Airway epithelial cell (primary cell): ENCODE data around the gene CHMP4B. TPM values are rescaled to one million over a fixed set of nuclear protein-coding genes. Genes with fewer than 3 reads are reported as not detected.

ENCODE experiments used
- total RNA-seq: library from RNA; depleted of rRNA; stranded (reverse); fragments of >200 nt; gene quantifications from 2 replicates; pipeline ENCODE4 v1.2.3, GENCODE V29; 2015

Gene CHMP4B, protein sequence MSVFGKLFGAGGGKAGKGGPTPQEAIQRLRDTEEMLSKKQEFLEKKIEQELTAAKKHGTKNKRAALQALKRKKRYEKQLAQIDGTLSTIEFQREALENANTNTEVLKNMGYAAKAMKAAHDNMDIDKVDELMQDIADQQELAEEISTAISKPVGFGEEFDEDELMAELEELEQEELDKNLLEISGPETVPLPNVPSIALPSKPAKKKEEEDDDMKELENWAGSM
- 38.3 and 48.2 TPM in 2 replicates for total RNA-seq

GRCh38 chr20:33810885-33811775 is at the start of gene CHMP4B:
Gene CHMP4B, plus strand, starts transcription at chr20:33811348. Its CDS starts 121 bp downstream, at chr20:33811469.

Other genes with a start within 250 kb of the CHMP4B start
- gene C20orf144, start 149.0 kb upstream of the CHMP4B start, total RNA-seq: not detected in 2 replicates
- gene ACTL10, start 144.4 kb upstream of the CHMP4B start, total RNA-seq: 2.8 and 3.2 TPM in 2 replicates
- 20.9 and 21.4 TPM in 2 replicates for gene NECAB3, start 136.9 kb upstream of the CHMP4B start, total RNA-seq
- 7.1 and 8.8 TPM in 2 replicates for gene E2F1, start 125.0 kb upstream of the CHMP4B start, total RNA-seq
- 4.9 TPM in 2 replicates for gene PXMP4, start 91.0 kb upstream of the CHMP4B start, total RNA-seq
- gene ZNF341, start 79.4 kb upstream of the CHMP4B start, total RNA-seq: 3.4 and 3.6 TPM in 2 replicates
- gene RALY, start 182.6 kb downstream of the CHMP4B start, total RNA-seq: 90.3 and 104 TPM in 2 replicates